ENCODE measurements around the gene CHRNA7.

DNA sequence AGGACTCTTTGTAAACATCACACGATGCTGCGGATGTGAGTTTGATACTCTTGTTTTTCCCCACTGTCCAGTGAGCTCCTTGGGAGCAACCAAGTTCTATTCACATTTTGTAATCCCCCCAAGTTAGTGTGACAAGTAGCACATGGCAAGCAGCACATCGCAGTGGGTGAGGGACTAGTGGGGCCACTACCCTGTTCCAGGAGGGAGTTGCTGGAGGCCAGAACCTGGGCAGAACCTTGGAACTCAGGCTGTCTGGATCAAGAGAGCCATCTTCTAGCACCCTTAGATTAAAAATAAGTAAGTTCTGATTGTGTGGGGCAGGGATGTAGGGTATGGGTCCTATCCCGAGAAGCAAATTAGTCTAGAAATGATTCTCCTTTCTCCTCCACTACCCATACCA, 91.7 kb downstream of the CHRNA7 start:
- TF ChIP-seq, protein P1, sequence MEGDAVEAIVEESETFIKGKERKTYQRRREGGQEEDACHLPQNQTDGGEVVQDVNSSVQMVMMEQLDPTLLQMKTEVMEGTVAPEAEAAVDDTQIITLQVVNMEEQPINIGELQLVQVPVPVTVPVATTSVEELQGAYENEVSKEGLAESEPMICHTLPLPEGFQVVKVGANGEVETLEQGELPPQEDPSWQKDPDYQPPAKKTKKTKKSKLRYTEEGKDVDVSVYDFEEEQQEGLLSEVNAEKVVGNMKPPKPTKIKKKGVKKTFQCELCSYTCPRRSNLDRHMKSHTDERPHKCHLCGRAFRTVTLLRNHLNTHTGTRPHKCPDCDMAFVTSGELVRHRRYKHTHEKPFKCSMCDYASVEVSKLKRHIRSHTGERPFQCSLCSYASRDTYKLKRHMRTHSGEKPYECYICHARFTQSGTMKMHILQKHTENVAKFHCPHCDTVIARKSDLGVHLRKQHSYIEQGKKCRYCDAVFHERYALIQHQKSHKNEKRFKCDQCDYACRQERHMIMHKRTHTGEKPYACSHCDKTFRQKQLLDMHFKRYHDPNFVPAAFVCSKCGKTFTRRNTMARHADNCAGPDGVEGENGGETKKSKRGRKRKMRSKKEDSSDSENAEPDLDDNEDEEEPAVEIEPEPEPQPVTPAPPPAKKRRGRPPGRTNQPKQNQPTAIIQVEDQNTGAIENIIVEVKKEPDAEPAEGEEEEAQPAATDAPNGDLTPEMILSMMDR (IDR thresholded peaks at IDR 0.05): no peak
- TF ChIP-seq POLR2A (IDR thresholded peaks at IDR 0.05): no peak
